ENCODE measurements around the gene RAD1. TPM values are rescaled to one million over a fixed set of nuclear protein-coding genes. Genes with fewer than 3 reads are reported as not detected.

Gene RAD1, protein sequence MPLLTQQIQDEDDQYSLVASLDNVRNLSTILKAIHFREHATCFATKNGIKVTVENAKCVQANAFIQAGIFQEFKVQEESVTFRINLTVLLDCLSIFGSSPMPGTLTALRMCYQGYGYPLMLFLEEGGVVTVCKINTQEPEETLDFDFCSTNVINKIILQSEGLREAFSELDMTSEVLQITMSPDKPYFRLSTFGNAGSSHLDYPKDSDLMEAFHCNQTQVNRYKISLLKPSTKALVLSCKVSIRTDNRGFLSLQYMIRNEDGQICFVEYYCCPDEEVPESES
- 36.1 and 43.6 TPM in 2 replicates for total RNA-seq
- long read RNA-seq, full-length matches to known transcripts, result 121 of 141 reads
- long read RNA-seq, partial matches to known transcripts, result 5 of 141 reads
- long read RNA-seq, other reads (novel, unspliced or antisense), result 15 of 141 reads

DNA sequence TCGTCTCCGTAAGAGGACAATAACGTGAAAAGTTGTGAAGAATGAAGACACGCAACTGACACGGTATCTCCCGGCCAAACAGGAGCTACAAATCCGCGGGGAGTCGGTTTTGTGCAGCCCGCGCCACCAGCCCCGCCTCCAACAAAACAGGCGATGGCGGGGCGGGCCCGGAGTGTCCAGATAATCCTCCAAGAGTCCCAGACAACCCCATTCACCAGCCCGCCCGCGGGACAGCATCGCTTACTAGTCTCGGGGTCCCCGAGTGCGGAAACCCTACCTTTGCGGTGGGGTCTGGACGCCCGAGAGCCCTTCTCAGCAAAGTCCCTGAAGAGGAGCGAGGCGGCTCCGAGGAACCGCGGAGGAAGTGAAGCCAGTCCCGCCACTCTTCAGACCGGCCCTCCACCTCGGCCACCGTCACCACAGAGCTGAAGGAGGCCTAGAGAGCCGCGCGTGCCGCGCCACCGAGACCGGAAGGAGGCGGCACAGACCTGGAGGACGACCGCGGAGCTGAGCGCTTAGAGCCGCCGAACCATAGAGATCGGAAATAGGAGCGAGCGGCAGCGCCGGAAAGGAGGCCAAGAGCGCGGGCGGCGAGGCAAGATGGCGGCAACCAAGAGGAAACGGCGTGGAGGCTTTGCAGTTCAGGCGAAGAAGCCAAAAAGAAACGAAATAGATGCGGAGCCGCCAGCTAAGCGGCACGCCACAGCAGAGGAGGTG, at the start of gene RAD1, which contains the start of gene BRIX1:
Gene RAD1 (minus strand): TSS at position 366 of the 717 bp plus-strand sequence. CDS start 612 bp downstream, outside the sequence.
Gene BRIX1 (plus strand): TSS at position 573 of the 717 bp plus-strand sequence. CDS start 28 bp downstream, at position 601.
- no peak within 1 kb of the TSS for H3K27ac Mint-ChIP-seq (ENCODE audit: unreplicated experiment)
- DNase-seq (ENCODE audit: low read depth, low spot score), result peak; percentile 91
- no peaks in the 10 kb centered on the region for H3K27me3 Mint-ChIP-seq (ENCODE audit: low read depth)
- no peaks in the 10 kb centered on the region for H3K9me3 Mint-ChIP-seq
- TF ChIP-seq, protein P1, sequence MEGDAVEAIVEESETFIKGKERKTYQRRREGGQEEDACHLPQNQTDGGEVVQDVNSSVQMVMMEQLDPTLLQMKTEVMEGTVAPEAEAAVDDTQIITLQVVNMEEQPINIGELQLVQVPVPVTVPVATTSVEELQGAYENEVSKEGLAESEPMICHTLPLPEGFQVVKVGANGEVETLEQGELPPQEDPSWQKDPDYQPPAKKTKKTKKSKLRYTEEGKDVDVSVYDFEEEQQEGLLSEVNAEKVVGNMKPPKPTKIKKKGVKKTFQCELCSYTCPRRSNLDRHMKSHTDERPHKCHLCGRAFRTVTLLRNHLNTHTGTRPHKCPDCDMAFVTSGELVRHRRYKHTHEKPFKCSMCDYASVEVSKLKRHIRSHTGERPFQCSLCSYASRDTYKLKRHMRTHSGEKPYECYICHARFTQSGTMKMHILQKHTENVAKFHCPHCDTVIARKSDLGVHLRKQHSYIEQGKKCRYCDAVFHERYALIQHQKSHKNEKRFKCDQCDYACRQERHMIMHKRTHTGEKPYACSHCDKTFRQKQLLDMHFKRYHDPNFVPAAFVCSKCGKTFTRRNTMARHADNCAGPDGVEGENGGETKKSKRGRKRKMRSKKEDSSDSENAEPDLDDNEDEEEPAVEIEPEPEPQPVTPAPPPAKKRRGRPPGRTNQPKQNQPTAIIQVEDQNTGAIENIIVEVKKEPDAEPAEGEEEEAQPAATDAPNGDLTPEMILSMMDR (conservative IDR thresholded peaks at IDR 0.05), result no peak
- peaks cover 29% of the 10 kb centered on the region for H3K4me1 Mint-ChIP-seq
- H3K36me3 Mint-ChIP-seq (ENCODE audit: low read depth), result peaks cover 3% of the 10 kb centered on the region
- H3K4me3 Mint-ChIP-seq, result no peak within 1 kb of the TSS

DNA sequence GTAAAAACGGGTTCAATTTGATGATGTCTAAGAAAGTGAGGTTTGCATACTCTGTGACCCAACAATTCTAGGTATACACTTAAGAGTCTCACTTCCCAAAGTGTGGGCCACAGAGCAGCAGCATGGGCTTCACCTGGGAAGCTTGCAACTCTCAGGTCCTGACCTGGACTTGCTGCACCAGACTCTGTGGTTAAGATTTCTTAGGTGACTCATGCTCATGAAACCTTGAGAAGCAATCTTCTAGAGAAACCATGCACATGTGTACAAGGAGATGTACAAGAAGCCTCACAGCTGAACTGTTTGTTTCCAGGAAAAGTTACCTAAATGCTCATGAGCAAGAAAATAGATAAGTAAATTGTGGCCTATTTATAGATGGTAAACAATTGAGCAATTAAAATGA, 44.0 kb upstream of the RAD1 start:
- H3K4me1 Mint-ChIP-seq, result no peaks in the 10 kb centered on the region
- H3K4me3 Mint-ChIP-seq, result no peak overlapping the region
- no peak for DNase-seq (ENCODE audit: low read depth, low spot score)
- TF ChIP-seq, protein P1 (conservative IDR thresholded peaks at IDR 0.05), result no peak
- no peaks in the 10 kb centered on the region for H3K27me3 Mint-ChIP-seq (ENCODE audit: low read depth)
- H3K9me3 Mint-ChIP-seq, result no peaks in the 10 kb centered on the region
- H3K27ac Mint-ChIP-seq (ENCODE audit: unreplicated experiment), result no peak overlapping the region
- peaks cover 14% of the 10 kb centered on the region for H3K36me3 Mint-ChIP-seq (ENCODE audit: low read depth)

DNA sequence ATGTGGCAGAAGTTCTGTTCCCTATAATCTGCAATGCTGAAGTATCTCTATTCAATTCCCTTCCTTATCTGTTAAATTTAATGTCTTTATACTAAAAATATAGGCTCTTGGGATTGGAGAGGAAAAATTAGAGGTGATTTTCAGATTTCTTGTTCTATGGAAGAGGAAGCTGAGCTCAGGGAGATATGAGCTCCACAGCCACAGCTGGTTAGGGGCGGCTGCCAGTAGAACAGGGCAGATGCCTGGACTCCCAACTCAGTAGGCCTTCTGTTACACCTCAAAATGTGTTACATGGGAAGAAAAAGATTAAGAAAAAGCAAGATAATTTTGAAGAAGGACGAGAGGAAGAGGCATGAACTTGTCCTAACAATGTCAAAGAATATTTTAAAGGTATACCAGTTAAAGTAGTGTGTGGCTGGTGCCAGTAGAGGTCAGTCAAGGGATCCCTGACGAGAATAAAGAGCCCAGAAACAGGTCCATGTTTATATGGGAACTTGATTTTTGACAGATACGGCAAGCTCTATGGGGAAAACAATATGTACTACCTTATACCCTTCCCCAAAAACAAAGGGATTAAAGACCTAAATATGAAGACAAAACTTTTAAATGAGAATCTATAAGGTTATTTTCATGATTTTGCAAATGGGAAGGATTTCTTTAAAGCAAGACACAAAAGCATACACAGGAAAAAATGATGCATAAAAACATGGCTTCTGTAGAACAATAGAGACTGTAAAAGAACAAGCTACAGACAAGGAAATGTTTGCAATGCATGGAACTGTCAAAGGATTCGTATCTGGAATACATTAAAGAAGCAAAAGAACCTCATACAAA, 42.8 kb upstream of the RAD1 start:
- peaks cover 13% of the 10 kb centered on the region for H3K36me3 Mint-ChIP-seq (ENCODE audit: low read depth)
- DNase-seq (ENCODE audit: low read depth, low spot score), result peak; percentile 7
- H3K27me3 Mint-ChIP-seq (ENCODE audit: low read depth), result no peaks in the 10 kb centered on the region
- TF ChIP-seq, protein P1 (conservative IDR thresholded peaks at IDR 0.05), result peak; percentile 69
- H3K4me3 Mint-ChIP-seq, result no peak overlapping the region
- no peaks in the 10 kb centered on the region for H3K4me1 Mint-ChIP-seq
- no peaks in the 10 kb centered on the region for H3K9me3 Mint-ChIP-seq
- no peak overlapping the region for H3K27ac Mint-ChIP-seq (ENCODE audit: unreplicated experiment)

DNA sequence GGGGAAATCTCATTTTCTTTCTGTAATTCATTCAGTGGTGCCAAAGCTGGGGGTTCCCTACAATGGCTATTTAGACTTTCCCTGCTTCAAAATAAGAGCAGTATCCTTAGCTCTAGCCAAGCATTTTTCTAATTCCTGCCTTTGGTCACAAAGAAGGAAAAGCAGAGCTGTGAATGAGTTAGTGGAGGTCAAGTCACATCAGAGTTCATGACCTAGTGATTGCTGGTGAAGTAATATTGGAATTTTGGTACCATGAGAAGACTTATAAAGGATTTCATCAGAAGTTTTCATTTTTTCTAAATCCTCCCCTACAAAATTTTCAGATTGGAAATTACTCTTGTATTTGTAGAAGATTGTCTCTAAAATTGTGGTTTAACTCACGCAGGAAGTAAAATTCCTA, 42.0 kb upstream of the RAD1 start:
- TF ChIP-seq, protein P1 (conservative IDR thresholded peaks at IDR 0.05), result no peak
- no peak for DNase-seq (ENCODE audit: low read depth, low spot score)
- H3K9me3 Mint-ChIP-seq, result no peaks in the 10 kb centered on the region
- no peak overlapping the region for H3K27ac Mint-ChIP-seq (ENCODE audit: unreplicated experiment)
- H3K4me3 Mint-ChIP-seq, result no peak overlapping the region
- no peaks in the 10 kb centered on the region for H3K27me3 Mint-ChIP-seq (ENCODE audit: low read depth)
- peaks cover 15% of the 10 kb centered on the region for H3K36me3 Mint-ChIP-seq (ENCODE audit: low read depth)
- no peaks in the 10 kb centered on the region for H3K4me1 Mint-ChIP-seq

DNA sequence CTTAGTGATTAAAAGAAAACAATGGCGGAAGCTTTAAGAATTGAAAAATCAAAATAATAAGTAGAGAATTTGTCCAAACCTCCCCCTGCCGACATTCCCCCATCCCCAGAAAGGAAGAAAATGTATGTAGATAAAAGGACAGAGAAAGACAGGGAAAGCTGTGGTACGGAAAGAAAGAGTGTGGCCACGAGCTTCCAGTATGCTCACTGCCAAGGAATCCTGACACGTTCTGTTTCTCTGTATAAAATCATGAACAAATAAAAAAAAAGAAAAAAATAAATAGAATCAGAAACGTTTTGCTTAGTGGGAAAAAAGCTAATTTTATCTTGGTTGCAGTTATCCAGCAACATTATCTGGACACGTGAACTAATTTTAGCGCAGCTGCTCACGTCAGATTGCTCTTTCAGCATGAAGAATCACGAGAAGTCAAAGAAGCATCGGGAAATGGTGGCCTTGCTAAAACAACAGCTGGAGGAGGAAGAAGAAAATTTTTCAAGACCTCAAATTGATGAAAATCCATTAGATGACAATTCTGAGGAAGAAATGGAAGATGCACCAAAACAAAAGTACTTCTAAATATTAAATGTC, 29.2 kb upstream of the RAD1 start:
- Mint-ChIP-seq H3K4me3 (no peak overlapping the region), H3K4me1 (no peaks in the 10 kb centered on the region), H3K36me3 (ENCODE audit: low read depth) (peaks cover 3% of the 10 kb centered on the region), H3K9me3 (no peaks in the 10 kb centered on the region), H3K27me3 (ENCODE audit: low read depth) (no peaks in the 10 kb centered on the region), H3K27ac (ENCODE audit: unreplicated experiment) (no peak overlapping the region)
- DNase-seq (ENCODE audit: low read depth, low spot score), result no peak
- TF ChIP-seq, protein P1 (conservative IDR thresholded peaks at IDR 0.05), result no peak
